HL-60 (cell line): ENCODE data around the gene RAP1GAP2. TPM values are rescaled to one million over a fixed set of nuclear protein-coding genes. Genes with fewer than 3 reads are reported as not detected.
"Not testable (repeated sequence)": the region's sequence is repeated elsewhere in the genome, so short reads cannot be mapped to it uniquely, and the experiment has no call there.

Experiments used
- DNase-seq, 2 experiments: peaks; one replicate each; pipeline ENCODE4 v3.0.0-alpha.2; 2010 to 2020; ENCODE audit warnings: low read depth in 1 of 2, low spot score in 1 of 2
- H3K27ac ChIP-seq: fragments of 250-450 bp; sonication (Bioruptor Pico); replicated peaks from 2 replicates; pipeline ENCODE4 v1.5.1; 2020; ENCODE audit warnings: mild to moderate bottlenecking, moderate library complexity
- H3K27me3 ChIP-seq: fragments of 250-450 bp; sonication (Bioruptor Pico); 2 replicates; pipeline ENCODE4 v1.5.1; 2021; ENCODE audit warnings: mild to moderate bottlenecking, moderate library complexity; ENCODE audit not compliant: insufficient read depth, poor library complexity, severe bottlenecking
- H3K4me3 ChIP-seq: replicated peaks from 2 replicates; pipeline ENCODE4 v1.5.1; 2011; ENCODE audit warnings: mild to moderate bottlenecking, control low read depth, low read length; ENCODE audit not compliant: insufficient read depth
- GABPA ChIP-seq: IDR thresholded peaks from 2 replicates; pipeline ENCODE4 v1.6.1; 2012; ENCODE audit warnings: low read depth
- POLR2AphosphoS5 ChIP-seq: IDR thresholded peaks from 2 replicates; pipeline ENCODE4 v1.6.1; 2012; ENCODE audit warnings: low read depth
- SPI1 ChIP-seq: IDR thresholded peaks from 2 replicates; pipeline ENCODE4 v1.6.1; 2012; ENCODE audit warnings: low read depth, mild to moderate bottlenecking, borderline replicate concordance
- microRNA-seq: library from miRNA; unstranded; fragments of <30 nt; microRNA quantifications from one replicate; pipeline ENCODE4, GENCODE V29; 2018

RAP1GAP2 gene

GRCh38 chr17:3049705-3050295, 253.6 kb downstream of the RAP1GAP2 start:
- no peak for DNase-seq
- TF ChIP-seq SPI1 = no peak
- no peak for TF ChIP-seq GABPA
- TF ChIP-seq POLR2AphosphoS5 = no peak
- H3K27ac ChIP-seq = no peak overlapping the region
- H3K27me3 ChIP-seq = no peaks in the 10 kb centered on the region
- H3K4me3 ChIP-seq = no peak overlapping the region

GRCh38 chr17:3054868-3055267, 258.6 kb downstream of the RAP1GAP2 start:
- H3K27me3 ChIP-seq, DNase-seq, H3K27ac ChIP-seq, H3K4me3 ChIP-seq: not testable (repeated sequence)

GRCh38 chr17:3062824-3063377, 266.7 kb downstream of the RAP1GAP2 start:
- not testable (repeated sequence) for DNase-seq, H3K27ac ChIP-seq, H3K4me3 ChIP-seq, H3K27me3 ChIP-seq

GRCh38 chr17:3063507-3063906, 267.3 kb downstream of the RAP1GAP2 start, which contains the start of gene OR1D5:
TSS of gene OR1D5 (minus strand) at chr17:3063607. CDS start at chr17:3063607, 0 bp downstream.
- not testable (repeated sequence) for DNase-seq, H3K27me3 ChIP-seq, H3K27ac ChIP-seq, H3K4me3 ChIP-seq

GRCh38 chr17:3065192-3065591, 269.0 kb downstream of the RAP1GAP2 start:
- H3K27me3 ChIP-seq, H3K27ac ChIP-seq, H3K4me3 ChIP-seq: not testable (repeated sequence)
- peak; percentile 70; the same call in 1 of the 2 replicates for TF ChIP-seq SPI1
- DNase-seq = peak; percentile 51 to 86

GRCh38 chr17:3073850-3074249, 277.6 kb downstream of the RAP1GAP2 start:
- H3K27me3 ChIP-seq, H3K27ac ChIP-seq, DNase-seq, H3K4me3 ChIP-seq: not testable (repeated sequence)

Small RNA genes within 50 kb of the gene (microRNA-seq; reads per million reads assigned to microRNA genes)
- not detected for gene MIR1253
